NCI-H146 treated with DMSO at 0.1 percent for 48 hours (cell line): Measurements from ENCODE around the gene SKAP1.

Source experiments
- DNase-seq: peaks from one replicate; lab custom pipeline; 2025; ENCODE audit not compliant: unreplicated experiment; lab: John Stamatoyannopoulos, UW

SKAP1 gene

DNA sequence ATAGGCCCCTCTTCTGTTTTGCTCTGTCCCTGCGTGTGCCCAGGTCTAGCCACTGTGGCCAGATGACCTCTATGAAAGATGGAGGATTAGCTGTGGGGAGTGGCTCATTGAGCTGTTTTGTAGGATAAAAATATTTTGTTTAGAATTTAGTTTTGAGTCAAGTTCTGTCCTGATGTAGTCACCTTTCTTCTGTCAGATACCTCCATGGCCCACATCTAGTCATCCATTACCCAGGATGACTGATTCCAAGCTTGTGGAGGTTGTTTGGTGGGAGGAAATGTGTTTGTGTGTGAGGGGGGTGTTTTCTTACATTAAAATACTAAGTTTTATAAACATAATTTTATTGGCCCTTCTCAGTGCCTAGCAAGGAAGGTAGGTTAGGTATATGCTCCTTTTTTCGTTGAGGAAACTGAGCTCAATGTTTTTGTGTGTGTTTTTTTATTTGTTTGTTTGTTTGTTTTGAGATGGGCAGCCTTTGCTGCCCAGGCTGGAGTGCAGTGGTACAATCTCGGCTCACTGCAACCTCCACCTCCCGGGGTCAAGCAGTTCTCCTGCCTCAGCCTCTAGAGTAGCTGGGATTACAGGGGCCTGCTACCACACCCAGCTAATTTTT lies 306.1 kb downstream of the SKAP1 start:
- no peak for DNase-seq

DNA sequence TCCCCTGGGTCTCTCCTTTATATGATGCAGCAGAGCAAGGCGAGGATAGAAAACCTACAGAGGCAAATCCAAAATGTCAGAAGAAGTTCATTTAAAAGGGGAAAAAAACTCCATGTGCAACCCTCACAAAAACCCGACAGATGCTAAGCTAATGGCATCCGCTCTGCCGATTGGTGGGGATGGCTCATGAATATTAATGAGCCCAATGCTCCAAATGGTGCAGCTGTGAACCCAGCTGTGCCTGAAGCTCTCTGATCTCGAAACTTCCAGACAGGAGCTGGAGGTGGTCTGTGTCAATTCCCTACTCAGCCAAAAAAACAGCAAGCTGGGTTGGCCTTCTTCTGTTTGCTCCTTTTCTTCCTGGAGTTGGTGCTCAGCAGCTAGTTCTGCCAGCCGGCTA lies 306.9 kb downstream of the SKAP1 start:
- DNase-seq: no peak

DNA sequence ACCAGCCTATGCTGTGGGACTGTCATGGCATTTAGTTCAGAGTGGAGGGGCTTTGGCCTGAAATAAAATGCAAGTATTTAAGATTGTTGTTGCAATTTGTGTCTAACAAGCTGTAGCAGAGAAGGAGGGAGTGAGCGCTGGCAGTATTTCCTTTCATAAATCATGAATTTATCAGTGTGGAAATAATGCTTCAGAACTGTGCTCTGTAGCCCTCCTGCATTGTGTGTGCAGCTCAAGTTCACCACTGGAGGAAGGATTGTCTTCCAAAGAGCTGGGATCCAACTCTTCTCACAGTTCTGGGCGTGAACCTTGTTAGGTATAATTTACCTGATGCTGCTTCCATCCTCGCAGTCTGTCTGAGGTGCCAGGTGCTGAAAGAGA lies 307.4 kb downstream of the SKAP1 start:
- DNase-seq: no peak

DNA sequence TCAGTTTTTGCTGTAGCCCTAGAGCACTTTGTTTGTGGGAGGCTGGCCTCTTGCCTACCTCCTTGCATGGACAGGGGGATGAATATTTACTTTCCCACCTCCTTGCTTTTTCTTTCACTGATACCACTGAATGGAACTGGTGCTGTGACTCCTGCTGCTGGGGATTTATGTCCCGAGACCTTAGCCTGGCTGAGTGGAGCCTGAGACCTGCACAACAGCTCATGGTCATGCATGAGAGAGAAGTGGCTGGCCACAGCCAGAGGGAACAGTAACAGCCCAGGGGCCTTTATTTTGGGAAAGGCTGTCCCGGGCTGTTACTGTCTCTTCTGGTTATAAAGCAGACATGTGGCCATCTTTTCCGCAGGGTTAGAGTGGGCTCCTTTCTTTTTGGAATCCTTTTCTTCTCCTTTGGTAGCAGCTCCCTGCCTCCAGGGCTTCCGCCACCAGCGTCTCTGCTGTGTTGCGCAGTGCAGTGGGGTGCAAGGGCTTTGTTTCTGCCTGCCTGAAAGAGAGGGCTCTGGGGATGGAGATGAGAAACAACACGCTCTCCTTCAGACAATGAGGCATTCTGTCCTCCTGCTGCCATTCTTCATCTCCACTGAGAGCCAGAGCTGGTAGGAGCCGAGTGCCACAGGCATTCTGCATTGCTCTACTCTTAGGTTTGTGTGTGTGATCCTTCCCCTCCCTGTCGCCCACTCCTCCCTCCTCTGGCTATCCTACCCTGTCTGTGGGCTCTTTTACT lies 307.9 kb downstream of the SKAP1 start:
- no peak for DNase-seq

DNA sequence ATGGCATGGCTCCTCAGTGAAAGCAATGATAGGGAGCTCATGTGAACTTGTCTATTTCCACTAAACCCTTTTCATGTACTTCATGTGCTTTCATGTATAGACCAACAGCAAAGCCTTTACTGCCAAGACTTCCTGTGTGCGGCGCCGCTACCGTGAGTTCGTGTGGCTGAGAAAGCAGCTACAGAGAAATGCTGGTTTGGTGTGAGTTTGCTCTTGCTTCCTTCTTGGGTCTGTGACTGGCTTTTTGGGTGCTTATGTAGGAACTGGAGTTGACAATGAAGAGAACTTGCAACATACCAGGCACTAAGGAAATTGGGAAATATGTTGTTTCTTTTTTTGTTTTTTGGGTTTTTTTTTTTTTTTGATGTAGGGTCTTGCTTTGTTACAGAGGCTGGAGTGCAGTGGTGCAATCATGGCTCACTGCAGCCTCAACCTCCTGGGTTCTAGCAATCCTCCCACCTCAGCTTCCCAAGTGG lies 316.8 kb downstream of the SKAP1 start:
- DNase-seq: no peak

DNA sequence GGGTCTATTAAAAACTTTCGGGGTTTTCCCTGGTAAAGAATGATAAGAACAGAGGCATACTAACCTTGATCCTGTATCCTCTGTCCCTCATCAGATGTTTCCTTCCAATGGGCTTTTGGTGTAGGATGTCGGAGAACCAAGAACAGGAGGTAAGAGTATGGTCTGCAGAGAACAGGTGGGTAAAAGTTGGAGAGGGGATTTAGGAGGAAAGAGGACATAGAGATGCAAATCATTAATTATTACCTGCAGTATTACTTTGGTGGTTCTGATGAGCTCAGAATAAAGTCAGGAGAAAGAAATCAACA lies 318.1 kb downstream of the SKAP1 start:
- DNase-seq: no peak

DNA sequence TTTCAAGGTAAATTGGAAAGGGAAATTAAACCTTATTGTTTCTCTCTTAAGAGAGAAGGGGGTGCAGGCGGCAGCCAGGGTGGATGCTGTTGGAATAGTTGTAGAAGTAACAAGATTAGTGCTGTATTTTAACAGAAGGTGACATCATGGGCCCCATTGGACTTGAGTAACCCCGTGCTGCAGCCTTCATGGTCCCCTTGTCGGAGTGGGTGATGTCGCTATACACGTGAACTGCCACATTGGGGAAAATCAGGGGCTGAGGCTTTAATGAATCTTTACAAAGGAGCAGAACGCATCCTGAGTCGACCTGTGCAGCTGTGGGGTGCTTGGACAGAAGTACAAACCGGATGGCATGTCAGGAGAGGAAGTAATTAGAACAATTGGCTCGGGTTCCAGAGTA lies 319.3 kb downstream of the SKAP1 start:
- no peak for DNase-seq

DNA sequence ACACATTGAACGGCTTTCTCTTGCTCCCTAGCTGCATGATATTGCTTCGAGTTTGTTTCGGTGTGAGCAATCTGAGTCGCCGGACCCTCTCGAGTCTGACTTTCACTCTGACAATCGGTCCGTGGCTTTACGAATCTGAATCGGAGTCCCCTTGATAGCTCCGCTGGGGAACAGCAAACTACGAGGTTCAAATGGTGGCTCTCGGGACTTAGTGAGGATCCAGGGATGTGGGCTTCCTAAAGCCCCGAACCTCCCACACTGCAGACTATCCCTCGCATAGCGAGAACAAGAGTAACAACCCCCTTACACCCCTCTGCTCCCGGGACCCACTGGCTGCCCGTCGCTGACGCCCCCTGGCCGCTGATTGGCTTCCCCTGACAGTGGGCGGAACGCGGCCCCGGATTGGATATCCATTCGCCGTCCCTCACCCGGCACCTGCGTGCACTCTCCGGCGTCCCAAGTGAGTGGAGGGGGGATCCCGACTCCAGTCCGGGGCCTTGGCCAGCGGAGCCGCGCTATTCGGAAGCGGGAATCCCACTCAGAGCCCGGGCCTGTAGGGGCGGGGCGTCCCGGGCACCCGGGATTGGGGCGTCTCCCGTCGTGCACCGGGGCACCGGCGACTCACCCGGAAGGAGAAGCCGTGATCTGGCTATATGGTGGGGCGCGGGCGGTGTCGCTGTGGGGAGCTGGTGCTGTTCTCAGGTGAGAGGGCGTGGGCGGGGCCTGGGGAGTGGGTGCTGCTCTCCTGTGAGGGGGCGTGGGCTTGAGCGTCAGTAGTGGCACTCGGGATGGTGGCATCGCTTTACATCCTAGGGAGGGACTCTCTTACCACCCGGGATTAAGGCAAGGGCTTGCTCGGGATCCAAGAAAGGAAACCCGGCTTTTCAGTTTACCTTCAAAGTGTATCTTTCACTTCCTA lies 322.6 kb downstream of the SKAP1 start, which contains the start of gene SNX11:
Gene SNX11 (plus strand): TSS at position 630 of the 919 bp plus-strand sequence. CDS start 4,278 bp downstream, outside the sequence.
- peak; percentile 86 for DNase-seq

DNA sequence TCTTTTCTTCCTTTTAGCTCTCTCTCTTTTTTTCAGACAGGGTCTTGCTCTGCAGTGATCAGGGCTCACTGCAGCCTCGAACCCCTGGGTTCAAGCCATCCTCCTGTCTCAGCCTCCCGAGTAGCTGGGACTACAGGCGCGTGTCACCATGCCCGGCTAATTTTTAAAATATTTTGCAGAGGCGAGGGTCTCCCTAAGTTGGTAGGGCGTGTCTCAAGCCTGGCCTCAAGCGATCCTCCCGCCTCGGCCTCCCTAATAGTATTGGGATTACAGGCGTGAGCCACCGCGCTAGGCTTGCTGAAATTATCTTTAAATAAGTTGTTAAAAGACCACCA lies 323.2 kb downstream of the SKAP1 start:
- DNase-seq: no peak

DNA sequence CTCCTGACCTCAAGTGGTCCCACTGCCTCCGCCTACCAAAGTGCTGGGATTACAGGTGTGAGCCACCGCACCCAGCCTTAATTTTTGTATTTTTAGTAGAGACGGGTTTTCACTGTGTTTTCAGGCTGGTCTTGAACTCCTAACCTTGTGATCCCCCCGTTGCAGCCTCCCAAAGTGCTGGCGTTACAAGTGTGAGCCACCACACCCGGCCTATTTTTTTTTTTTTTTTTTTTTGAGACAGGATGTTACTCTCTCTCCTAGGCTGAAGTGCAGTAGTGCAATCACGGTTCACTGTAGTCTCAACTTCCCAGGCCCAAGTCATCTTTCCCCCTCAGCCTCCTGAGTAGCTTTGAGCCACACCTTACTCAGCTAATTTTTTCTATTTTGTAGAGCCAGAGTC lies 325.6 kb downstream of the SKAP1 start:
- no peak for DNase-seq

DNA sequence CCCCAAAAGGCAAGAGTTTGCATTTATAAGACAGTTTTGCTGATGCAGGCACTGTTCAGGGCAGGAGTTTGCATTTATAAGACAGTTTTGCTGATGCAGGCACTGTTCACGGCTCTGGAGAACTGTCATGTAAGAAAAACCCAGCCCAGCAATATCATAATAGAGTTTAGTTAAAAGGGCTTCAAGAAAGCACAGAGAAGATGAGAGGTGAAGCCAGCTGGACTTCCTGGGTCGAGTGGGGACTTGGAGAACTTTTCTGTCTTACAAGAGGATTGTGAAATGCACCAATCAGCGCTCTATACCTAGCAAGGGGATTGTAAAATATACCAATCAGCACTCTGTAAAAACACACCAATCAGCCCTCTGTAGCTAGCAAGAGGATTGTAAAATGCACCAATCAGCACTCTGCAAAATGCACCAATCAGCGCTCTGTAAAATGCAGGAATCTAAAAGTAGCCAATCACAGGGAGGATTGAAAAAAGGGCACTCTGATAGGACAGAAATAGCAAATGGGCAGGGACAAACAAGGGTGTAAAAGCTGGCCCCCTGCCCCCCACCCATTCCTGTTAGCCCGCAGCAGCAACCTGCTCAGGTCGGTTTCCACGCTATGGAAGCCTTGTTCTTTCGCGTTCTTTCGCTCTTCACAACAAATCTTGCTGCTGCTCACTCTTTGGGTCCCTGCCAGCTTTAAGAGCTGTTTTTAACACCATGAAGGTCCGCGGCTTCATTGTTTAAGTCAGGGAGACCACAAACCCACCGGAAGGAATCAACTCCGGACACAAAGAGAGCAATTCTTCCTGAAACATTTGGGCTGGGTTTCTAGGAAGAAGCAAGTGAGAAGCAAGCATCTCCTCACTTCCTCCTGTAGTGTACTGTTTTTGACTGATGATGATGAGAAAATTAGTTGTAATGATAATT lies 327.0 kb downstream of the SKAP1 start:
- no peak for DNase-seq

DNA sequence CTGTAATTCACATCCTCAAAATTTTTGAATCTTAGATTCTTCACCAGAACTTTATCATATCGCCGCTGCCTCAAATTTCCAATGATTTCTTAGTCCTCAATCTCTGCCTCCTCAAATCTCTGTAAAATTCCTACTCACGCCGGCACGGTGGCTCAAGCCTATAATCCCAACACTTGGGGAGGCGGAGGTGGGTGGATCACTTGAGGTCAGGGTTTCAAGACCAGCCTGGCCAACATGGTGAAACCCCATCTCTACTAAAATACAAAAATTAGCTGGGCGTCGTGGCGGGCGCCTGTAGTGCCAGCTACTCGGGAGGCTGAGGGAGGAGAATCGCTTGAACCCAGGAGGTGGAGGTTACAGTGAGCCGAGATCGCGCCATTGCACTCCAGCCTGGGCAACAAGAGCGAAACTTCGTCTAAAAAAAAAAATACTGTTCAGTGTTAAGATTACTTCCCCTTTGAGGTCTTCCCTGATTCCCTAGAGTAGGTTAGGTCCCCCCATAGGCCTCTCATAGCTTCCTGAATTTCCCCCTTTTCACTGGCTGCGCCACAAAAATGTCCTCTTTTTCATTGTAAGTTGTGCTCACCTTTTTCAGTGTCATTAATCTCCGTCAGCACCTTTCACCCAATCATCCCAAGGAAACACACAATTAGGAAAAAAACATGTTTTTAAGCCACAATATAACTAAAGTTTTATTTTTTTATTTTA lies 327.8 kb downstream of the SKAP1 start:
- no peak for DNase-seq

DNA sequence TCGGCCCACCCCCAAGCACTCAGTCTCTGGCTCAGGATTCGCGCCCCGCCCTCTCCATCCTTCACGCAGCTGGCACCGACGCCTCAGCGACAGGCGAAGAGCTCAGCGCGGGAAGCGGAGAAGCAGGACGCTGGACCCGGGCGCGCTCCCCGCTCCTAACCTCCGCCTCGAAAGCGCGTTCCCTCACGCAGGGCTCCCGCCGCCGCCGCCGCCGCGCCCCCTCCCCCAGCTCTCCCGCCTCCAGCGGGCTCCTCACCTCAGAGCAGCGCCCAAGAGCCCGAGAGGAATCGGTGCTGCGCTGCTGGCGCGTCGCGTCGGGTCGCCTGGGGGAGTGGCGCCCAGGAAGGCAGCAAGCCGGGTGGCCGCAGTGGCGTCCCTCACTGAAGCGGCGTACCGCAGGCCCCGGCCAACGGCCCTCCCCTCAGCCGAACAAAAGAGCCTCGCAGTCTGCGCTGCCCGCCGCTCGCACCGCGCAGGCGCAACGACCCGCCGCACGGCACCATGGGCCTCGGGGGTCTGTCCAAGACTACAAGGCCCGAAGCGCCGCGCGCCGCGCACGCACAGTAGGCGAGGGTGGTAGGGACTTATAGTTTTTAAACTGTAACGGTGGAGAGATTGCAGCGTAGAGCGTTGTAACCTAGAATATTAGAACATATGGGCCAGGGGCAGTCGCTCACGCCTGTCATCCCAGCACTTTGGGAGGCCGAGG lies 328.8 kb downstream of the SKAP1 start, which contains the start of gene CBX1:
Gene CBX1 (minus strand): TSS at position 467 of the 709 bp plus-strand sequence. CDS start 24,474 bp downstream, outside the sequence.
- peak; percentile 91 for DNase-seq

DNA sequence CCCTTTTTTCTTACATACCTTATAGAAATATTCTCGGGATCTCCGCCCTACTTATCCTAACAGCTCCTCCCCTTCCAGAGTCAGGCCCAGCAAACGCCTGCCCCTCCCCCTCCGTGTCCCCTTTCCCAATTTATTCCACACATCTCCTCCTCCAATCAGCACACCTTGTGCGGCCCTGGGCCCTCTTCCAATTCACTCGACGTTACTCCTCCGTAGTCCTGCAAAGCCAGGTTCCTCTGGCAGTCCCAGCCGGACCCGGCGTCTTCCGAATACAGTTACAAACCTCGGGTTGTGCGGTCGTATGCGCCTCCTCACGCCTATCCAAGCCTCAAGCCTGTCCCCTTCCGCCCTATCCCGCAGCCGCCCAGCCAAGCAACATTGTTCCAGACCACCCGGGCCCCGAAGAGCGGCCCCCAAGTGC lies 329.4 kb downstream of the SKAP1 start:
- no peak for DNase-seq

DNA sequence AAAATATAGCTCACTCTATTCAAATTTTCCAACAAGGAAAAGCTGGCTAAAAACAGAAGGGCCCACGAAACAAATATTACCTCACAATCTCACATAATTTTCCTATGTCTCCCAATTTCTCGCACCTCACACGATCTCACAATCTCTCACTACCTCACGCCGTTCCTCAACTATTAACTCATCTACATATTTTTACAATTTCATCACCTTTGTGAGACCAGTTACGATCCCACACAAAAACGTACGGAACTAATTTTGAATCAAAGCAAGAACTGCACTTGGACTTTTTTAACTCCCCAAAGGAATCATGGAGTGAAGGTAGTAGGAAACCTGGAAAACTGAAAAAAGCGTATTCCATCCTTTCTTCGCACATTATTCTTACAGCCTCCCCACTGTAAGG lies 329.9 kb downstream of the SKAP1 start:
- no peak for DNase-seq

DNA sequence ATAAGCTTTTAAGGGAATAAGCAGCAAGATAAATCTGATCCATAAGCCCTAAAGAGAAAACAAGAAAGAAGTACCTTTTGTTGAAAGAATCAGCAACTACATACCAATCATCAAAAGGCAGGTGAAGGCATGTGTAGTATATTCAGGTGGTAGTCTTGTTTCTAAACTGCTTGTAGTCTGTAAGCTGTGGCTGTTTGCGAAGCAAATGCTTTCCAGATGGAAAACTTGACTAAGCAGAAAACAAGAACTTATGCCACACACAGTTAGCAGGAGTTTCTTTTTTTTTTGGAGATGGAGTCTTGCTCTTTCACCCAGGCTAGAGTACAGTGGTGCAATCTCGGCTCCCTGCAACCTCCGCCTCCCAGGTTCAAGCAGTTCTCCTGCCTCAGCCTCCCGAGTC lies 334.4 kb downstream of the SKAP1 start:
- no peak for DNase-seq

DNA sequence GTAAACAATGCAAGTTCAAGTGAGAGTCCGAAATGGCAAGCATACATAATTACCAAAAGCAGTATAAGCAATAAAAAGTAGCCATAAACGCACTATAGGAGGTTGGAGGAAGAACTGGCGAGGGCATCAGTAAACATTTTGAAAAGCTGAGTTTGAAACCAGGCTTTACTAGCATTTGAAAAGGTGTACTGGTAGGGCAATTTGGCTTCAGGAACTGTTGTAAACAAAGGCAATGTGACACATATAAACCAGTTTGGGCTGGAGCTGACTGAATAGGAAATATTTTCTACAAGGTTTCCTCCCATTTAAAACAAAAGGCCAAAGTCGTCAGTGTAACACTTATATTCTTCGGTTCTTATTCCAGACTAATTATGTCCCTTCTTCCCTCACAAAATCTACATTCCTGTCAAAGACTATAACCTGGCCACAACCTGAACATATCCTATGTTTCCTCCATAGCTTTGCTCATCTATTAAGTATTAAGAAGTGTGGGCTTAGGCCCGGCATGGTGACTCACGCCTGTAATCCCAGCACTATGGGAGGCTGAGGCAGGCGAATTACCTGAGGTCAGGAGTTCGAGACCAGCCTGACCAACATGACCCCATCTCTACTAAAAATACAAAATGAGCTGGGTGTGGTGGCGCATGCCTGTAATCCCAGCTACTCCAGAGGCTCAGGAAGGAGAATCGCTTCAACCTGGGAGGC lies 336.5 kb downstream of the SKAP1 start:
- no peak for DNase-seq

DNA sequence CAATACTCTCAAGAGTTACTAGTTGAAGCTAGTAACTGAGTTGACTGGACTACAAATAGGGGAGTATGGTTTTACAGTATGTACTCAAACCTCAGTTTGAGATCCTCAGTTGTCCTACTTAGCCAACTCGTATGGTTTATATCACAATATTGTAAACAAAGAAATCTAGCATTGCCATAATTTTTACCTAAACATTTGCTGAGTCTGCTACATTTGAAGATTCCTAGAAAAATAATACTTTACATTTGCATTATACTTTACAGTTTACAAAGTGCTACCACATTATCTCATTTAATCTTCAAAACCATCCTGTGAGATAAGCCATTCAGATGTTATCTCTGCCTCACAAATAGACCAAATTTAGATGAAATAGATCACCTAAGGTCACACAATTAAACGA lies 345.1 kb downstream of the SKAP1 start:
- no peak for DNase-seq
